ENCODE results near the gene TEX26.

The TEX26 gene

DNA sequence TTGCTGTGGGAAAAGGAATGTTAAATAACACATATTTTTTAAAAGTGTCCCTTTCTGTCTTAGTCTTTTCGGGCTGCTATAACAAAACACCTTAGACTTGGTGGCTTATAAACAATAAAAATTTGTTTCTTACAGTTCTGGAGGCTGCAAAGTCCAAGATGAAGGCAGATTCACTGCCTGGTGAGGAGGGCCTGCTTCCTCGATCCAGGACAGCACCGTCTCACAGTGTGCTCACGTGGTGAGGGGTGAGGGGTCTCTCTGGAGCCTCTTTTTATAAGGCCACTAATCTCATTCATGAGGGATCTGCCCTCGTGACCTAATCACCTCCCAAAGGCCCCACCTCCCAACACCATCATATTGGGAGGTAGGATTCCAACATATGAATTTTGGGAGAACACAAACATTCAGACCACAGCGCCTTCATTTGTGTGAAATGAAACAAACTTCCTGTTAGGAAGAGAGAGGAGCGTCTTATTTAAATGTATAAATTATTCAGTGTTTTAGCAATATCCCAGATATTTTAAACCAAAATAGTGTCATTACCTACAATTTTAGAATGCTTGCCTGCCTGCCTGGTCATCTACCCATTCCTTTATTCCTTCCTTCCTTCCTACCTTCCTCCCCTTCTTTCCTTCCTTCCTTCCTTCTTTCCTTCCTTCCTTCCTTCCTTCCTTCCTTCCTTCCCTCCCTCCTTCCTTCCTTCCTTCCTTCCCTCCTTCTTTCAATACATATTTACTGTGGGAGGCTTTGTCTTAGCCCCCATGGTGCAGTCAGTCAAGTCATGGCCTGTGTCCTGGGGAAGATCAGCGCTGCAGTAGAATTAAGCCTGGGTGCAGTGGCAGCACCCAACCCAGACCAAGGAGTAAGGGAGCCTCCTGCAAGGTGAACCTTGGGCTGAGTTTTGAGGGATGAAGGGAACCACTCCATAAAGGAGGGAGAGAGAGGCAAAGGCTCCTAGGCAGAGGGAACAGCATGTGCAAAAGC is 84.2 kb downstream of the TEX26 start:
- DNase-seq: no peak

GRCh38 chr13:31018511-31018910 is 86.1 kb downstream of the TEX26 start:
- DNase-seq: no peak

- DNase-seq: no peak
These were observed 88.5 kb downstream of the TEX26 start for GRCh38 chr13:31020996-31021395.

DNA sequence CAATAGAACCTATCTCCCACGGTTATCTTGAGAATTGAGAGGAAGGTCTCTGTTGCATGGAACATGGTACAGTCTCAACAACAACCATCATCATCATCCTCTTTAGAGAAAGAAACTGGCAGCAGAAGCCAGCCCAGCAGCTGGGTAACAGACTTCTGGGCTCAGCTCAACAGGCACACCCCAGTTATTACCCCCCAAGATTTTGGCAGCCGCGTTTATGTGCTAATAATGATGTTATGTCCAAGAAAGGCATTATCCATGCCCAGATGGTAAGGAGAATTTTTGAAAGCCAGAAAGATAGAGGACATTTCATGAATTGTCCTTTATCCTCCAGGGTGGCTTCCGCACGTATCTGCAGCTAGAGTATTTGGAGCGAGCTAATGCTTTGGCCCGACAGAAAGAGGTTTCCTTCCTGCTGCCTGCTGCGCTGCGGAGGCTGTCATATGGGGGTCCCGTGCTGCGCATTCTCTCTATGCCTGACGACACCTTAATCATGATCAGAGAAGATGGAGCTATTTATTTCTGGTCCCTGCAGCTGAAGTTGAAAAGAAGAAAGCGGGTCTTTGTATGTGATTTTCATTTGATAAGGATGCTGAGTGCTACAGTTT is 89.9 kb downstream of the TEX26 start:
- no peak for DNase-seq

DNA sequence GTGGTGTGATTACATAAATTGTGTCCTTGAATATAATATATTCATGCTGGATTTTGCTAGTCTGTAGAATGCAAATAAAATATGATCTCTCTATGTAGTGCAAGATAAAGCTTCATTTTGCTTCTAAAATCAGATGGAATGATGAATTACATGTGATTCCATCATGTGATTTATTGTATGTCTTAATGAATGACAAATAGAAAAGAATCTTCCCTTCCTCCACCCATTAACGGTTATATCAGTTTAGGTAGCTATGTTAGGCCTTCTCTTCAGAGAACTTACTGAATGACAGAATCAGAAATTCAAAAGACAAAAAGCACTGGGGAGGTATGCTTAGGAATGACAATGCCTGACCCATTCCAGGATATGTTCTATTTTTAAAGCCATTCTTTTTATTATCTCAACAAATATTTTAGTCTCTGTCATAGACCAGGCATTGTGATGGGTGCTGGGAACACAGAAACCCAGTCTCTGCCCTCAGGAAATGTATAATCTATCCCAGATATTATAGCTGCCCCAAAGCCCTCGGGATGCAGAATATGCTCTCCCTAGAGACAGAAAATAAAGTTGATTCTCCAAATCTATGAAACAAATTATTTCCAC is 90.6 kb downstream of the TEX26 start:
- no peak for DNase-seq

Data from 8988T (cell line).